Breast epithelium (tissue), 3 donors: ENCODE results near the gene NOL4L.

ENCODE experiments used
- POLR2A ChIP-seq: fragments of 450-650 bp; IDR thresholded peaks from one replicate; pipeline ENCODE4 v1.6.1; 2016; ENCODE audit warnings: antibody characterized with exemption, mild to moderate bottlenecking, moderate library complexity
- TF ChIP-seq, protein P1 (sequence below), 3 donors: fragments of 450-650 bp; IDR thresholded peaks; one replicate each; pipeline ENCODE4 v1.5.1; 2016 to 2017; ENCODE audit warnings: antibody characterized with exemption in 3 of 3, mild to moderate bottlenecking in 3 of 3, moderate library complexity in 3 of 3

DNA sequence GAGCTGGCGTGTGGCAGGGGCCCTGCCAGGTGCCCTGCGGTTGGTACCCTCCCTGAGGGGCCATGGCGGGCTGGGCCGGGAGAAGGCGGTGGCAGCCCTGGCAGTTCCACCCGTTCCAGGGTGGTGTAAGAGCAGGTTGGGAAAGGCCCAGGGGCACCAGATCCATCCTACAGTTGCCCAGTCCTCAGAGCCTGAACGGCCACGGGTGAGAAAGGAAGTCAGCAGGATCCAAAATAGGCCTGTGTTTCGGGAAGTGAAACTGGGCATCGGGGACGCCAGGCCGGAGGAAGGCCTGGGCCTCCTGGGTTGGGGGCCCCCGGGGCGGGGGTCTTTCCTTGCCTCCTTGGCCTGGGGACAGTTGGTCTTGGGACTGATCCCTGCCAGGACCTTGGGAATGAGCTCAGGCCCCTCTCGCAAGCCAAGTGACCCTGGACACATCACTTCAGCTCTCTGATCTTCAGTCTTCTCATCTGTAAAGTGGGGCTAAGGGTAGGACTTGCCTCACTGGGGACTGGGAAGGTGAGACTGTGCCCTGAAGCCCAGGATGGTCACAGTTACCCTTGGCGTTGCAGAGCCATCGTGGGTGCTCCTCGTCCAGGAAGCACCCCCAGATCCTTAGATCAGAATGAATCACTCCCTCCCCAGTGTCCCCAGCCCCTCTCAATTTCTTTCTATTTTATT lies 18.1 kb upstream of the NOL4L start:
- TF ChIP-seq, protein P1, sequence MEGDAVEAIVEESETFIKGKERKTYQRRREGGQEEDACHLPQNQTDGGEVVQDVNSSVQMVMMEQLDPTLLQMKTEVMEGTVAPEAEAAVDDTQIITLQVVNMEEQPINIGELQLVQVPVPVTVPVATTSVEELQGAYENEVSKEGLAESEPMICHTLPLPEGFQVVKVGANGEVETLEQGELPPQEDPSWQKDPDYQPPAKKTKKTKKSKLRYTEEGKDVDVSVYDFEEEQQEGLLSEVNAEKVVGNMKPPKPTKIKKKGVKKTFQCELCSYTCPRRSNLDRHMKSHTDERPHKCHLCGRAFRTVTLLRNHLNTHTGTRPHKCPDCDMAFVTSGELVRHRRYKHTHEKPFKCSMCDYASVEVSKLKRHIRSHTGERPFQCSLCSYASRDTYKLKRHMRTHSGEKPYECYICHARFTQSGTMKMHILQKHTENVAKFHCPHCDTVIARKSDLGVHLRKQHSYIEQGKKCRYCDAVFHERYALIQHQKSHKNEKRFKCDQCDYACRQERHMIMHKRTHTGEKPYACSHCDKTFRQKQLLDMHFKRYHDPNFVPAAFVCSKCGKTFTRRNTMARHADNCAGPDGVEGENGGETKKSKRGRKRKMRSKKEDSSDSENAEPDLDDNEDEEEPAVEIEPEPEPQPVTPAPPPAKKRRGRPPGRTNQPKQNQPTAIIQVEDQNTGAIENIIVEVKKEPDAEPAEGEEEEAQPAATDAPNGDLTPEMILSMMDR (IDR thresholded peaks at IDR 0.05): no peak
- no peak for TF ChIP-seq POLR2A
